Ishikawa (cell line): ENCODE data around the gene SLC25A39.

Experiments
- CEBPB ChIP-seq: IDR thresholded peaks from 2 replicates; pipeline ENCODE4 v1.6.1; 2012
- CREB1 ChIP-seq: IDR thresholded peaks from 2 replicates; pipeline ENCODE4 v1.6.1; 2012; ENCODE audit warnings: low read depth
- EP300 ChIP-seq: IDR thresholded peaks from 2 replicates; pipeline ENCODE4 v1.6.1; 2012; ENCODE audit warnings: borderline replicate concordance
- MAX ChIP-seq: IDR thresholded peaks from 2 replicates; pipeline ENCODE4 v1.6.1; 2012
- RAD21 ChIP-seq: IDR thresholded peaks from 2 replicates; pipeline ENCODE4 v1.6.1; 2012; ENCODE audit warnings: low read depth
- REST ChIP-seq: IDR thresholded peaks from 2 replicates; pipeline ENCODE4 v1.6.1; 2012; ENCODE audit warnings: low read depth, mild to moderate bottlenecking
- TCF12 ChIP-seq: IDR thresholded peaks from 2 replicates; pipeline ENCODE4 v1.6.1; 2012; ENCODE audit warnings: low read depth
- USF1 ChIP-seq: IDR thresholded peaks from 2 replicates; pipeline ENCODE4 v1.6.1; 2012
- YY1 ChIP-seq: IDR thresholded peaks from 2 replicates; pipeline ENCODE4 v1.6.1; 2012; ENCODE audit warnings: low read depth
- ZBTB7A ChIP-seq: IDR thresholded peaks from 2 replicates; pipeline ENCODE4 v1.6.1; 2012; ENCODE audit warnings: low read depth

- peak; percentile 63; the same call in 1 of the 2 replicates for TF ChIP-seq ZBTB7A
- peak; percentile 95 for TF ChIP-seq REST
- peak; percentile 58; the same call in 1 of the 2 replicates for TF ChIP-seq TCF12
- no peak for TF ChIP-seq RAD21
- 0 out of 2 replicates have a peak, but pooled peaks have one; percentile 12 for TF ChIP-seq YY1
- no peak for TF ChIP-seq USF1
- peak; percentile 81 for TF ChIP-seq CREB1
- no peak for TF ChIP-seq CEBPB
- no peak; the same call in 1 of the 2 replicates for TF ChIP-seq MAX
- TF ChIP-seq EP300 = no peak
These were observed 16.3 kb downstream of the SLC25A39 start, which contains the start of gene RUNDC3A for GRCh38 chr17:44308320-44308818.
